Stimulated activated CD8-positive, alpha-beta memory T cell treated with anti-CD3 and anti-CD28 coated beads, Interleukin-7, amount 100 ng/mL, for 24 hours (primary cell): ENCODE results near the gene ETS1.

Source experiments
- DNase-seq: peaks from one replicate; pipeline ENCODE4 v3.0.0-alpha.2; 2020; ENCODE audit warnings: low read depth

ETS1 gene

GRCh38 chr11:128480665-128481064 lies 106.7 kb downstream of the ETS1 start:
- DNase-seq, result no peak

DNA sequence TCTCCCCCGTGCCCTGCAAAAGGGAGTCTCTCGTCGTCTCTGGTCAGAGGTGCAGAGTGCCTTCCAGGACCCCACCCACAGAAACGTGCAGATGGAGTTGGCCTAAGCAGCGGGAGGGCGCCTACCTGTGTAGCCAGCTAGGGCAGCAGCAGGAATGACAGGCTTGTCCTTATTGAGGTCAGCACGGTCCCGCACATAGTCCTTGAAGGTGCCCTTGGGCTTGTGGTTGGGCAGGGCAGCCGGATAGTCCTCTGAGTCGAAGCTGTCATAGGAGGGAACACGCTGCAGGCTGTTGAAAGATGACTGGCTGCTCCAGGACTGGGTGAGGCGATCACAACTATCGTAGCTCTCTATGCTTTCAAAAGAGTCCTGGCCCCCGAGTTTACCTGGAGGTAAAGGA lies 107.3 kb downstream of the ETS1 start:
- no peak for DNase-seq

DNA sequence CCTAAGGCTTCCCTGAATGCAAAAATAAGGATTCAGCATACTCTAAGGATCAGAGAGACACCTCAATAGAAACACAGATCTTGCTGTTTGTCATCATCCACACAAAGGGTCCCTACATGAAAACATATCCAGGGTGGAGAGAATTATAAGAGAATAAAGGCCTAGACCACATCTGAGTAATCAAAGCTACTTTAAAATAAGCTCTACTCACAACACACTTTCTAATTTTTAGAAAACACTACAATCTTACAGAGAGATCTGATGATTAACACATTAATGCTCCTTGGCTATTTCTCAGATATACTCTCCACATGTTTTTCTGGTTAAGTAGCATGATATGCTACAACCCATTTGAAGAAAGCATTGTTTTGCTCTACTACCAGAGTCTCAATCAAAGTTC lies 108.2 kb downstream of the ETS1 start:
- DNase-seq, result no peak

DNA sequence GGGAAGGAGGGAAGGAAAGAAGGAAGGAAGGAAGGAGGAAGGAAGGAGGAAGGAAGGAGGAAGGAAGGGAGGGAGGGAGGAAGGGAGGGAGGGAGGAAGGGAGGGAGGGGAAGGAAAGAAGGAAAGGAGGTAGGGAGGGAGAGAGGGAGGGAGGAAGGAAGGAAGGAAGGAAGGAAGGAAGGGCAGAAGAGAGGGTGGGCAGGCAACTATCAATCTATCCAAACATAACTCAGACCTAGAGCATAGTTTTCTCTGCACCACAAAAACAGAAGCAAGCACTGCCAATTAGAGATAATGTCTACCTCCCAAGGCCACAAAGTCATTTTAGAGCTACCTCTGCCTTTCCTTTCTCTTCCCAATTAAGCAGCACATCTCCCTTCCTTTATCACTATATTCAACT lies 109.1 kb downstream of the ETS1 start:
- DNase-seq, result no peak

DNA sequence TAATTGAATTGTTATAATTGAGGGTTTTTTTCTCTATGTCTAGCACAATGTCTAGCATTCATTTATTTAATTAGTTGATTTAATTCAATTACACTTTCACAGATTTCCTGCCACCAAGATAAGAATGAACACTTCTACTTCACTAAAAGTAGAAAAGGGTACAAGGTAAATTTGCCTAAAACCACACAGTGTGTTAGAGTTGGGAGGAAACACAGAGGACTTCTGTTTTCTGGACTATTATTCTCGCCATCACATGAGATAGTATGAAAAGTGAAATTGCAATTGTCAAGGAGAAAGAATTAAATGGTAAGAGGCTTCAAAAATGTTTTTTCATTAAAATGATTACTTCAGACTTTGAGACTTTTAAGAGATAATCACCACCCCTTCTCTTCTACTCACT lies 109.5 kb downstream of the ETS1 start:
- DNase-seq, result no peak

- DNase-seq, result no peak
Measured at GRCh38 chr11:128477278-128477677, 110.1 kb downstream of the ETS1 start.

DNA sequence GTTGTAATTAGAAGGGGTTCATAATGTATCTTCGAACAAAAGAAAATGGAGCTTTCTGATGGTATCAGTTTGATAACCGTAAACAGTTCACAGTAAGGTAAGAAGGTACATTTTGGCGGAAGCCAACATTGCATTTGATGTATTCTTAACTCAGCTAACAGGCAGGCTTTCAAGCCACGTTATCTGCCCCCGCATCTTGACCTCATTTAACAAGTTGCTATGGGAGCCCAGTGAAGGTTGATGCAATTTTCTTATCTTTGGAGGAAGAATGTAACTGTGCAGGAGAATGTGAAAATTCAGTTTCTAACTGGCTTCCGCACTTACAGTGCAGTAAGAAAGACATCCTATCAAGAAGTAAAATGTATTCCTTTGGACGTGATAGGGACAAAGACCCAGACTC lies 110.6 kb downstream of the ETS1 start:
- no peak for DNase-seq

DNA sequence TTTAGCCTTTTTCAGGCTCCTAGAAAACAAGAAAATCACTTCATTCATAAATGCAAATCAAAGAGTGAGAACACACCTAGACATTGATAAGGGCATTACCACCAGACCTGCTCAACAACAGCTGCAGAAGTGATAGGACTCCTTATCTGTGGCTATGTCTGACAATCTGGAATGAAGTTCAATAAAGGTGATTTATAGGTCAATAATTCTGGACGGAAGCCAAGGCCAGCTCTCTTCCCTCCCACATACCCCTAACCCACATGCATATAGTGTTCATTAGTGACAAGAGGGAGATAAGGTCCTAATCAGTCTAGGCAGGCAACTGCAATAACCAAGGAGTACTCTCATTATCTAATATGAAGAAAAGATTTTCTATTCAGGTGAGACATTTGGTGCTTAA lies 111.3 kb downstream of the ETS1 start:
- DNase-seq, result no peak

GRCh38 chr11:128474036-128474874 lies 113.1 kb downstream of the ETS1 start:
- DNase-seq, result no peak

GRCh38 chr11:128473636-128474035 lies 113.7 kb downstream of the ETS1 start:
- no peak for DNase-seq

- no peak for DNase-seq
Measured at GRCh38 chr11:128472128-128473089, 114.9 kb downstream of the ETS1 start.

DNA sequence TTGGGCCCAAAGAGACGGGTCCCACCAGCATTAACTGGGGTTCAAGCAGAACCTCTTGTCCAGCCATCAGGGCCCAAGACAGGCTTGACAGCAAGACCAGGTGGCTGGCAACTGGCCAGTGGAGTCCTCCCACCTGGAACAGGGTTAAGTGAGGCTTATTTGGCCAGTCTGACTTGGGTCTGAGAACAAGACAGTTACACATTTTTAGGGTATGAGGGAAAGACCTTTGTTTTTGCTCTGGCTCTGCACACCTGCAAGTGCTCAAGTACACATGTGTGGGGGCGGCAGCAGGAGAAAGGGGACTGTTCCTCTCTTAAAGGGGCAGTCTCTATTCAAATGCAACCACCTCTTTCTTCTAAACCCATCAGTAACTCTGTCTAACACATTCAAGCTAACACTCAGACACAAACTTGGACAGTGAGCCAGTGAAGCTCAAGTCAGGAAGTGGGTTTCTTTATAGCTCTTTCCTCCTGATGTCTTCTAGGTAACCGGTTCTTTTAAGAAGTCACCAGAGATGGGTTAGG lies 116.2 kb downstream of the ETS1 start:
- DNase-seq, result no peak

DNA sequence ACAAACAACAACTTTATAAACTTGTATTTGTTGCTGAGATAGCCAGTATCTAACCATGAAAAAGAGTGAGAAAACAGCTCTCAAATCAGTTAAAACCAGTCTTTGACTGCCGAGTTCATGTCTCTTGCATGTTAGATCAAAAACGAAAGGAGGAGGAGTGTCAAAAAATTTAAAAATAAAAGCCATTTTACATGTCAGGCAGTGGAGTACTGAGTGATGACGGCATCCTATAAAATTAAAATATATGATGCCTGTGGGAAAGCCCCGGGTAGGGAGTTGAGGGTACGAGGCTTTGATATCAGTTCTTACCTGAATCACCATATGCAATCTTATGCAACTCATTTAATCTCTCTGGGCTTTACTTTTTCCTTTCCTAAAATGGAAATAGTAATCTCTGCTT lies 117.3 kb downstream of the ETS1 start:
- DNase-seq, result no peak

- DNase-seq, result no peak
Measured at GRCh38 chr11:128469220-128469619, 118.1 kb downstream of the ETS1 start.

DNA sequence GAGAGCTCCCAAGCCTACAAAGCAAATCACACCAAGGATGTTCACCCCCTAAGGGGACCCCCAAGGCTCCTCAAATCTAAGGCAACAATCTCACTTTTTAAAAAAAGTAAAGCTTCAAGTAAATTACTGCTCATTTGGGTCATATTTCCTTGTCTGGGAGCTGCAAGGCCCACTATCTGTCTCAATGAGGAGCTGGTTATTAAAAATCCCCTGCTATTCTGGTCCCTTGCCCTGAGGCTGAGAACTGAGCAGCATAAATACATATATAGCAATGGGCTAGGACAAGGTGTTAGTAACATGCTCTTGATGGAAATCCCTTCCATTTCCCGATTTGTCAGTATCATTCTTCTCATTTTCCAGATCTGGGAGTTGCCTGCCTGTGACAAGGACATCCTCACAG lies 119.2 kb downstream of the ETS1 start:
- DNase-seq, result no peak

GRCh38 chr11:128467610-128468041 lies 119.7 kb downstream of the ETS1 start:
- DNase-seq, result no peak

- DNase-seq, result no peak
Measured at GRCh38 chr11:128467041-128467440, 120.3 kb downstream of the ETS1 start.

- DNase-seq, result no peak
Measured at GRCh38 chr11:128465946-128466705, 121.2 kb downstream of the ETS1 start.

DNA sequence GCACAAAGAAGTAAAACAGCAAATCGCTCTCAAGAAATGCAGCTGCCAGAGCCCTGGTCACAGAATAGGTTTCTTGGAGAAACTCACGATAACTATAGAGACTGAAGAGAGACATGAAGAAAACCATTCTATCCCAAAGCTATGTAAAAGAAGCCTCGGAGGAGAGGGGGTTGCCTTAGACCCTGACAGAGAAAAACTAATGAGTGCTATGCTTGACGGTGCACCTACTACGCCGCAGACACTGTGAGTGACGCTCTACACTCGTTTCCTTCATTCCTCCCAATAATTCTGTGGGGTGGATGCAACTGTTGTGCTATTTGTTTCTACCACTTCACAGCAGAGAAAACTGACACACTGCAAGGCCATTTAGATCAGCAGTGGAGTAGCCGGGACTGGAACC lies 121.8 kb downstream of the ETS1 start:
- no peak for DNase-seq

DNA sequence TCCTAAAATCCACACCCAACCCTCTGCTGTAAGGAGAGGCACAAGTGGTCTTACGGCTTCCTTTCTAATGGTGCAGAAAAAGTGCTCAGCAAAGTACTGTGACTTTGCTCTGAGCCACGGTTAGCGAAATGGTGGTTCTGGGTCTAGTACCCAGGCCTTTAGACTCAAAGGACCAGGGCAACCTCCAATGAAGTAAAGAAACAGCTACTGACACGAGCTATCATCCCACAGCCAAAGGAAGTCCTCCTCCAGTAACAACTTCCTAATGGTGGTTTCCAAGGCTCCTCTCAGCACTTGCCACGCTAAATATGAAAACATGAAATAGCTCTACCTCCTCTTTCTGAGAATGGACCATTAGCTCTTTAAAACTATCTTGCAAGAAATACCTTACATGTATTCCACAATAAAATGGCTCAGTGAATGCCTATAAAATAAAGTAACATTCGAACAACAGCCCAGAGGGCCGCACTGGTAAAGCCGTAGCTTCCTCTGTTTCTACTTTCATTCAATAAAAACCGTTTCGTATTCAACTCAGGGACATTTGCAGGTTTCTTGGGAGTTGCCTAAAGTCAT lies 122.4 kb downstream of the ETS1 start:
- DNase-seq, result no peak

DNA sequence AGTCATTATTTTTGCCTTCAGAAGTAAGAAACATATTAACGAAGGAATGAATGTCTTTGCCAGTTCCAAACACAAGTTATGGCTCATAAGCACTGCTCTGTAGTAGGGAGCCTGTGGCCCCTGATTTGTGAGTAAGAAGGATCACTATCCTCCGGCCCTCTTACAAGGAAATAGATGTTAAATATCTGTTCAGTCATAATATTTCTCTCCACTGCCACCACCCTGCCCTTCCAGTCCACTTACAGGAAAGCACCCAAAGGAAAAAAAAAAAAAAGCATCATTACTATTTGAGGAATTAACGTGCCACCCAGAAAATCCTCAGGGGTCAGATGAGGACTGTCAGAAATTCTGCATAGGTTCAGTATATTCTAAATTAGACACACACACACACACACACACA lies 123.4 kb downstream of the ETS1 start:
- no peak for DNase-seq

DNA sequence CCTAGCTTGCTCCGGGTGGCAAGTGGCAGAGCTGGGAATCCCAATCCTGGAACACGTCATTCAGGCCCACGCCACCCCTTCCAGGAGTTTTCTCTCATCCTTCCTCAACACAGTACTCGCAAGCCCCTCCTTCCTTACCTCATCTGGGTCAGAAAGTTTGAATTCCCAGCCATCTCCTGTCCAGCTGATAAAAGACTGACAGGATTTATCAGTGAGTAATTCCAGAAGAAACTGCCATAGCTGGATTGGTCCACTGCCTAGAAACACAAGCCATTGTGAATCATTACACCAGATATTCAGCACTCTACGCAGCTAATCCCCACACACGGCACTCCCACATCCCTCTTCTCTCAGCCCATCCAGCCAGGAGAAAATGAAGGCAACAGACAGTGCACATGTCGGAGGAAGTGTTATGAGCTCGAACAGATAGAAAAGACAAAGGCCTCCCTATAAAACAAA lies 124.0 kb downstream of the ETS1 start:
- no peak for DNase-seq
